Measurements from ENCODE around the gene ZBTB26. TPM values are rescaled to one million over a fixed set of nuclear protein-coding genes. Genes with fewer than 3 reads are reported as not detected.
A peak's percentile ranks its signal among the peaks of the same experiment; 100 is the strongest.

The ZBTB26 gene
- total RNA-seq, 1 donor from 2014 or later: 6.5 TPM

- Histone ChIP-seq H3K4me3 (ENCODE audit: insufficient read depth, low read depth, low read length) (peak overlapping the region; percentile 97), H3K4me2 (ENCODE audit: low read length) (peak overlapping the region; percentile 90), H3K27ac (ENCODE audit: low read depth, low read length) (no peak overlapping the region)
Measured at GRCh38 chr9:122929796-122930354, 1.4 kb downstream of the ZBTB26 start.

GRCh38 chr9:122923947-122924346 is 7.4 kb downstream of the ZBTB26 start:
- no peaks in the 10 kb centered on the region for H3K27me3 ChIP-seq (ENCODE audit: insufficient read depth, low read length)
- no peak overlapping the region for H2AFZ ChIP-seq (ENCODE audit: low read depth, low read length)
- H3K4me3 Mint-ChIP-seq (ENCODE audit: unreplicated experiment): no peak overlapping the region
- peaks cover 6% of the 10 kb centered on the region for H3K36me3 ChIP-seq (ENCODE audit: insufficient read depth, low read length)
- no peaks in the 10 kb centered on the region for H3K4me1 ChIP-seq (ENCODE audit: insufficient read depth, low read length)
- DNase-seq (ENCODE audit: low read depth) (no peak), FAIRE-seq (no peak)
- no peaks in the 10 kb centered on the region for H3K4me1 Mint-ChIP-seq (ENCODE audit: low read depth, unreplicated experiment)
- no peak overlapping the region for H3K9ac ChIP-seq (ENCODE audit: low read length)
- TF ChIP-seq CTCF (IDR thresholded peaks at IDR 0.05; ENCODE audit: insufficient read depth, low read depth, low read length): no peak
- TF ChIP-seq EZH2 (IDR thresholded peaks at IDR 0.05; ENCODE audit: insufficient read depth, low read length): no peak
- H3K9me3 ChIP-seq (ENCODE audit: insufficient read depth, low read depth, low read length): no peaks in the 10 kb centered on the region
- H3K27ac Mint-ChIP-seq (ENCODE audit: unreplicated experiment): no peak overlapping the region
- H3K9me3 Mint-ChIP-seq (ENCODE audit: unreplicated experiment): no peaks in the 10 kb centered on the region
- H4K20me1 ChIP-seq (ENCODE audit: insufficient read depth, low read length): peaks cover 8% of the 10 kb centered on the region
- H3K79me2 ChIP-seq (ENCODE audit: insufficient read depth, low read length): peaks cover 61% of the 10 kb centered on the region
- no peaks in the 10 kb centered on the region for H3K27me3 Mint-ChIP-seq (ENCODE audit: low read depth, unreplicated experiment)
- peaks cover 7% of the 10 kb centered on the region for H3K36me3 Mint-ChIP-seq (ENCODE audit: low read depth, unreplicated experiment)
- H3K27ac ChIP-seq (ENCODE audit: low read depth, low read length): no peak overlapping the region
- no peak overlapping the region for H3K4me3 ChIP-seq (ENCODE audit: insufficient read depth, low read depth, low read length)
- H3K4me2 ChIP-seq (ENCODE audit: low read length): no peak overlapping the region

More at GRCh38 chr9:122929796-122930354, 1.4 kb downstream of the ZBTB26 start:
- Mint-ChIP-seq H3K27ac (ENCODE audit: unreplicated experiment) (no peak overlapping the region), H3K4me3 (ENCODE audit: unreplicated experiment) (no peak overlapping the region), H3K9me3 (ENCODE audit: unreplicated experiment) (no peaks in the 10 kb centered on the region), H3K36me3 (ENCODE audit: low read depth, unreplicated experiment) (no peaks in the 10 kb centered on the region), H3K27me3 (ENCODE audit: low read depth, unreplicated experiment) (no peaks in the 10 kb centered on the region), H3K4me1 (ENCODE audit: low read depth, unreplicated experiment) (peaks cover under 1% of the 10 kb centered on the region)
- Histone ChIP-seq H3K27me3 (ENCODE audit: insufficient read depth, low read length) (no peaks in the 10 kb centered on the region), H3K36me3 (ENCODE audit: insufficient read depth, low read length) (no peaks in the 10 kb centered on the region), H4K20me1 (ENCODE audit: insufficient read depth, low read length) (peaks cover 6% of the 10 kb centered on the region), H3K9ac (ENCODE audit: low read length) (no peak overlapping the region), H3K9me3 (ENCODE audit: insufficient read depth, low read depth, low read length) (no peaks in the 10 kb centered on the region), H3K4me1 (ENCODE audit: insufficient read depth, low read length) (peaks cover 6% of the 10 kb centered on the region), H2AFZ (ENCODE audit: low read depth, low read length) (no peak overlapping the region), H3K79me2 (ENCODE audit: insufficient read depth, low read length) (peaks cover 78% of the 10 kb centered on the region)
- FAIRE-seq: no peak
- no peak for DNase-seq (ENCODE audit: low read depth)
- TF ChIP-seq CTCF (IDR thresholded peaks at IDR 0.05; ENCODE audit: insufficient read depth, low read depth, low read length): no peak
- no peak for TF ChIP-seq EZH2 (IDR thresholded peaks at IDR 0.05; ENCODE audit: insufficient read depth, low read length)

GRCh38 chr9:122922713-122923112 is 8.6 kb downstream of the ZBTB26 start:
- no peak overlapping the region for H3K4me3 Mint-ChIP-seq (ENCODE audit: unreplicated experiment)

More at GRCh38 chr9:122922713-122923112, 8.6 kb downstream of the ZBTB26 start:
- Histone ChIP-seq H3K4me3 (ENCODE audit: insufficient read depth, low read depth, low read length) (no peak overlapping the region), H3K79me2 (ENCODE audit: insufficient read depth, low read length) (peaks cover 64% of the 10 kb centered on the region), H3K9me3 (ENCODE audit: insufficient read depth, low read depth, low read length) (no peaks in the 10 kb centered on the region), H4K20me1 (ENCODE audit: insufficient read depth, low read length) (peaks cover 7% of the 10 kb centered on the region), H3K36me3 (ENCODE audit: insufficient read depth, low read length) (peaks cover 11% of the 10 kb centered on the region), H3K27me3 (ENCODE audit: insufficient read depth, low read length) (no peaks in the 10 kb centered on the region), H3K4me1 (ENCODE audit: insufficient read depth, low read length) (no peaks in the 10 kb centered on the region), H3K4me2 (ENCODE audit: low read length) (no peak overlapping the region), H2AFZ (ENCODE audit: low read depth, low read length) (no peak overlapping the region), H3K27ac (ENCODE audit: low read depth, low read length) (no peak overlapping the region), H3K9ac (ENCODE audit: low read length) (no peak overlapping the region)
- no peaks in the 10 kb centered on the region for H3K4me1 Mint-ChIP-seq (ENCODE audit: low read depth, unreplicated experiment)
- no peak for DNase-seq (ENCODE audit: low read depth)
- no peak for FAIRE-seq
- H3K27me3 Mint-ChIP-seq (ENCODE audit: low read depth, unreplicated experiment): no peaks in the 10 kb centered on the region
- no peak overlapping the region for H3K27ac Mint-ChIP-seq (ENCODE audit: unreplicated experiment)
- peaks cover 7% of the 10 kb centered on the region for H3K36me3 Mint-ChIP-seq (ENCODE audit: low read depth, unreplicated experiment)
- TF ChIP-seq CTCF (IDR thresholded peaks at IDR 0.05; ENCODE audit: insufficient read depth, low read depth, low read length): no peak
- TF ChIP-seq EZH2 (IDR thresholded peaks at IDR 0.05; ENCODE audit: insufficient read depth, low read length): no peak
- no peaks in the 10 kb centered on the region for H3K9me3 Mint-ChIP-seq (ENCODE audit: unreplicated experiment)

Data from astrocyte (in vitro differentiated cells and primary cell).